Lung (tissue), 5 donors: Measurements from ENCODE around the gene SENP6. TPM values are rescaled to one million over a fixed set of nuclear protein-coding genes. Genes with fewer than 3 reads are reported as not detected.

ENCODE experiments used
- polyA plus RNA-seq, 2 donors: library from polyadenylated mRNA; stranded (reverse); fragments of 200-250 nt; gene quantifications; one replicate each; pipeline ENCODE4 v1.2.1, GENCODE V29; 2013
- small RNA-seq: library from RNA; depleted of rRNA; stranded (forward); fragments of <200 nt; gene quantifications from one replicate; pipeline ENCODE3, GENCODE V24; 2014; ENCODE audit warnings: low replicate concordance
- total RNA-seq, 2 donors: library from RNA; depleted of rRNA in 1 of 2; stranded (reverse); fragments of >200 nt in 1 of 2; gene quantifications; one replicate each; pipeline ENCODE4 v1.2.1, GENCODE V29; 2014 to 2021
- donor health status: Bipolar disorder and iron deficiency.
- donor health status: healthy.
- donor health status: DM: yes; HTN: yes; CAD: no.

Gene SENP6
- total and polyA plus RNA-seq, 4 donors, result 28.0 to 209 (median 62.8) TPM

Small RNA genes within 50 kb of the gene (small RNA-seq; reads per million reads assigned to genes)
- gene RNU6-1016P (not detected), gene RNU6-1338P (not detected), gene RNU6-155P (not detected)

Other genes with a start within 250 kb of the SENP6 start
- 10 to 100 TPM; 16.5 to 24.1 TPM for gene FILIP1, start 108.1 kb upstream of the SENP6 start, total RNA-seq
- 1 to 10 TPM; 5.6 to 5.7 TPM for gene FILIP1, start 108.1 kb upstream of the SENP6 start, polyA plus RNA-seq
- 100 to 1,000 TPM in 1 of 2 donors, 10 to 100 TPM in 1; 59.2 to 100 TPM for gene MYO6, start 147.4 kb downstream of the SENP6 start, total RNA-seq
- gene MYO6, start 147.4 kb downstream of the SENP6 start, polyA plus RNA-seq, result 10 to 100 TPM; 15.6 to 44.3 TPM